ENCODE results near the gene DDX4.
"Not testable (repeated sequence)": the region's sequence is repeated elsewhere in the genome, so short reads cannot be mapped to it uniquely, and the experiment has no call there.

The DDX4 gene

GRCh38 chr5:55724281-55724680 lies 13.6 kb upstream of the DDX4 start:
- DNase-seq (ENCODE audit: low read depth in 2 of 2): no peak

GRCh38 chr5:55731848-55732247 lies 6.0 kb upstream of the DDX4 start:
- no peak for DNase-seq (ENCODE audit: low read depth in 2 of 2)

- no peak for DNase-seq (ENCODE audit: low read depth in 2 of 2)
Measured at GRCh38 chr5:55732585-55732984, 5.3 kb upstream of the DDX4 start.

- no peak for DNase-seq (ENCODE audit: low read depth in 2 of 2)
Measured at GRCh38 chr5:55734658-55735057, 3.2 kb upstream of the DDX4 start.

- DNase-seq (ENCODE audit: low read depth in 2 of 2): no peak
Measured at GRCh38 chr5:55742778-55743177, 4.9 kb downstream of the DDX4 start.

GRCh38 chr5:55747778-55748318 lies 10.0 kb downstream of the DDX4 start:
- DNase-seq (ENCODE audit: low read depth in 2 of 2): no peak

GRCh38 chr5:55749387-55749786 lies 11.5 kb downstream of the DDX4 start:
- no peak for DNase-seq (ENCODE audit: low read depth in 2 of 2)

GRCh38 chr5:55750063-55750462 lies 12.2 kb downstream of the DDX4 start:
- DNase-seq (ENCODE audit: low read depth in 2 of 2): no peak

GRCh38 chr5:55750499-55750898 lies 12.6 kb downstream of the DDX4 start:
- DNase-seq (ENCODE audit: low read depth in 2 of 2): no peak

GRCh38 chr5:55758231-55758630 lies 20.4 kb downstream of the DDX4 start:
- DNase-seq (ENCODE audit: low read depth in 2 of 2): no peak

- no peak for DNase-seq (ENCODE audit: low read depth in 2 of 2)
Measured at GRCh38 chr5:55758714-55759113, 20.9 kb downstream of the DDX4 start.

- DNase-seq (ENCODE audit: low read depth in 2 of 2): not testable (repeated sequence)
Measured at GRCh38 chr5:55761721-55762120, 23.9 kb downstream of the DDX4 start.

- DNase-seq (ENCODE audit: low read depth in 2 of 2): no peak
Measured at GRCh38 chr5:55763746-55764420, 26.0 kb downstream of the DDX4 start.

- no peak for DNase-seq (ENCODE audit: low read depth in 2 of 2)
Measured at GRCh38 chr5:55768279-55768678, 30.4 kb downstream of the DDX4 start.

- DNase-seq (ENCODE audit: low read depth in 2 of 2): no peak
Measured at GRCh38 chr5:55771175-55771655, 33.4 kb downstream of the DDX4 start.

- DNase-seq (ENCODE audit: low read depth in 2 of 2): no peak
Measured at GRCh38 chr5:55773057-55773456, 35.2 kb downstream of the DDX4 start.

GRCh38 chr5:55777332-55777731 lies 39.5 kb downstream of the DDX4 start:
- DNase-seq (ENCODE audit: low read depth in 2 of 2): no peak

- no peak for DNase-seq (ENCODE audit: low read depth in 2 of 2)
Measured at GRCh38 chr5:55800924-55801323, 63.1 kb downstream of the DDX4 start.

GRCh38 chr5:55808814-55809213 lies 71.0 kb downstream of the DDX4 start:
- DNase-seq (ENCODE audit: low read depth in 2 of 2): not testable (repeated sequence)

GRCh38 chr5:55815939-55816338 lies 78.1 kb downstream of the DDX4 start:
- not testable (repeated sequence) for DNase-seq (ENCODE audit: low read depth in 2 of 2)

GRCh38 chr5:55816342-55816741 lies 78.5 kb downstream of the DDX4 start:
- no peak for DNase-seq (ENCODE audit: low read depth in 2 of 2)

GRCh38 chr5:55817030-55817429 lies 79.2 kb downstream of the DDX4 start:
- no peak for DNase-seq (ENCODE audit: low read depth in 2 of 2)

GRCh38 chr5:55820488-55820887 lies 82.6 kb downstream of the DDX4 start:
- DNase-seq (ENCODE audit: low read depth in 2 of 2): no peak
